Trophoblast cell (in vitro differentiated cells and primary cell): ENCODE measurements around the gene ABCC10.

Experiments
- DNase-seq, 2 donors: peaks; one replicate each; pipeline ENCODE4 v3.0.0-alpha.2; 2016
- H2AFZ ChIP-seq: 2 replicates; pipeline ENCODE4 v1.6.1; 2013; ENCODE audit warnings: low read length, moderate library complexity, mild to moderate bottlenecking; ENCODE audit not compliant: insufficient read depth, poor library complexity
- H2AK5ac ChIP-seq: 2 replicates; pipeline ENCODE4 v1.6.1; 2013; ENCODE audit warnings: mild to moderate bottlenecking, low read length
- H2BK120ac ChIP-seq: 2 replicates; pipeline ENCODE4 v1.6.1; 2013; ENCODE audit warnings: low read length, mild to moderate bottlenecking, moderate library complexity; ENCODE audit not compliant: insufficient read depth, poor library complexity
- H2BK12ac ChIP-seq: 2 replicates; pipeline ENCODE4 v1.6.1; 2013; ENCODE audit warnings: mild to moderate bottlenecking, low read length, moderate library complexity
- H2BK5ac ChIP-seq: 2 replicates; pipeline ENCODE4 v1.6.1; 2013; ENCODE audit warnings: low read length, low read depth, moderate library complexity, mild to moderate bottlenecking; ENCODE audit not compliant: poor library complexity
- H3K14ac ChIP-seq: 2 replicates; pipeline ENCODE4 v1.6.1; 2013; ENCODE audit warnings: mild to moderate bottlenecking, low read length
- H3K18ac ChIP-seq: 2 replicates; pipeline ENCODE4 v1.6.1; 2013; ENCODE audit warnings: mild to moderate bottlenecking, low read length
- H3K23ac ChIP-seq: 2 replicates; pipeline ENCODE4 v1.6.1; 2013; ENCODE audit warnings: low read length
- H3K27ac ChIP-seq: 2 replicates; pipeline ENCODE4 v1.5.1; 2013; ENCODE audit warnings: low read depth, mild to moderate bottlenecking, inconsistent platforms, low read length, moderate library complexity
- H3K27me3 ChIP-seq: 2 replicates; pipeline ENCODE4 v1.6.1; 2013; ENCODE audit warnings: inconsistent platforms, mild to moderate bottlenecking, low read length, moderate library complexity; ENCODE audit not compliant: insufficient read depth
- H3K36me3 ChIP-seq, 2 experiments: 1 replicate in 1 of 2; 2 replicates in 1 of 2; pipeline ENCODE4 v1.6.1; 2013; ENCODE audit warnings: low read length in 2 of 2, mild to moderate bottlenecking in 2 of 2, moderate library complexity in 1 of 2; ENCODE audit not compliant: insufficient read depth in 2 of 2, control insufficient read depth in 1 of 2
- H3K4ac ChIP-seq: 2 replicates; pipeline ENCODE4 v1.6.1; 2013; ENCODE audit warnings: low read depth, mild to moderate bottlenecking, low read length, moderate library complexity
- H3K4me1 ChIP-seq, 2 experiments: 1 replicate in 1 of 2; 2 replicates in 1 of 2; pipeline ENCODE4 v1.6.1; 2013; ENCODE audit warnings: low read length in 2 of 2, mild to moderate bottlenecking in 2 of 2, moderate library complexity in 1 of 2; ENCODE audit not compliant: insufficient read depth in 2 of 2, control insufficient read depth in 1 of 2
- H3K4me2 ChIP-seq: 2 replicates; pipeline ENCODE4 v1.6.1; 2013; ENCODE audit warnings: inconsistent platforms, mild to moderate bottlenecking, low read length, moderate library complexity
- H3K4me3 ChIP-seq: 2 replicates; pipeline ENCODE4 v1.5.1; 2013; ENCODE audit warnings: mild to moderate bottlenecking, low read depth, low read length, inconsistent platforms
- H3K79me1 ChIP-seq: one replicate; pipeline ENCODE4 v1.6.1; 2013; ENCODE audit warnings: low read length
- H3K79me2 ChIP-seq: 2 replicates; pipeline ENCODE4 v1.6.1; 2013; ENCODE audit warnings: low read length, mild to moderate bottlenecking; ENCODE audit not compliant: control insufficient read depth, insufficient read depth, poor library complexity
- H3K9ac ChIP-seq: 2 replicates; pipeline ENCODE4 v1.6.1; 2013; ENCODE audit warnings: mild to moderate bottlenecking, low read length
- H3K9me3 ChIP-seq: 2 replicates; pipeline ENCODE4 v1.6.1; 2013; ENCODE audit warnings: low read depth, mild to moderate bottlenecking, control low read depth, inconsistent platforms, low read length; ENCODE audit not compliant: insufficient read depth
- H4K12ac ChIP-seq: 2 replicates; pipeline ENCODE4 v1.6.1; 2013; ENCODE audit warnings: low read depth, mild to moderate bottlenecking, low read length, moderate library complexity
- H4K8ac ChIP-seq: 2 replicates; pipeline ENCODE4 v1.6.1; 2013; ENCODE audit warnings: low read depth, mild to moderate bottlenecking, low read length, moderate library complexity
- H4K91ac ChIP-seq: one replicate; pipeline ENCODE4 v1.6.1; 2013; ENCODE audit warnings: low read depth, mild to moderate bottlenecking, low read length, moderate library complexity
- WGBS: extraction: QIAGEN DNeasy Blood & Tissue Kit; methylation state at CpG from one replicate; pipeline ENCODE4 v1.1.7; 2013; ENCODE audit warnings: missing lambda C conversion rate; ENCODE audit not compliant: insufficient read length, insufficient coverage; ENCODE audit errors: extremely low coverage; 5-methylcytosine and 5-hydroxymethylcytosine counted together

The ABCC10 gene

DNA sequence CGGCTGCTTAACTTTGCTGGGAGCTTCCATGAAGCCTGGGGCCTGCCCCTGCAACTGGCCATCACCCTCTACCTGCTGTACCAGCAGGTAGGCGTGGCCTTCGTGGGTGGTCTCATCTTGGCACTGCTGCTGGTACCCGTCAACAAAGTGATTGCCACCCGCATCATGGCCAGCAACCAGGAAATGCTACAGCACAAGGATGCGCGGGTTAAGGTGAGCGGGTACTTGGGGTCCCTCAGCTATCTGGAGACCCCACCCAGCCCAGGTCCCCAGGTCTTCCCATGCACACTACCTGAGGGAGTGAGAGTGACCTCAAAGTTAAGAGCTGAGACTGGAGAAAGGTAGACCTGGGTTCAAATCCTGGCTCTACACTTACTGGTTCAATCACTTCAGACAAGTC lies 5.8 kb downstream of the ABCC10 start:
- Histone ChIP-seq H3K18ac (no peak overlapping the region), H3K14ac (no peak overlapping the region), H3K4me3 (peak overlapping the region; percentile 25), H3K9ac (no peak overlapping the region), H2AFZ (no peak overlapping the region), H3K4me2 (no peak overlapping the region), H3K4me1 (peaks cover 3% of the 10 kb centered on the region in 2 experiments), H3K27me3 (no peaks in the 10 kb centered on the region), H3K23ac (no peak overlapping the region), H2AK5ac (no peak overlapping the region), H2BK5ac (no peak overlapping the region), H3K9me3 (no peaks in the 10 kb centered on the region), H3K79me1 (no peaks in the 10 kb centered on the region), H4K91ac (no peak overlapping the region), H2BK120ac (no peak overlapping the region), H4K12ac (no peak overlapping the region), H3K4ac (no peak overlapping the region), H3K36me3 (peaks cover 20 to 38% of the 10 kb centered on the region in 2 experiments), H4K8ac (no peak overlapping the region), H3K79me2 (no peaks in the 10 kb centered on the region), H3K27ac (no peak overlapping the region), H2BK12ac (no peak overlapping the region)
- no CpG with 5 or more reads among the region's 8 CpGs for WGBS
- peak in 1 of 2 donors; percentile 19 for DNase-seq

DNA sequence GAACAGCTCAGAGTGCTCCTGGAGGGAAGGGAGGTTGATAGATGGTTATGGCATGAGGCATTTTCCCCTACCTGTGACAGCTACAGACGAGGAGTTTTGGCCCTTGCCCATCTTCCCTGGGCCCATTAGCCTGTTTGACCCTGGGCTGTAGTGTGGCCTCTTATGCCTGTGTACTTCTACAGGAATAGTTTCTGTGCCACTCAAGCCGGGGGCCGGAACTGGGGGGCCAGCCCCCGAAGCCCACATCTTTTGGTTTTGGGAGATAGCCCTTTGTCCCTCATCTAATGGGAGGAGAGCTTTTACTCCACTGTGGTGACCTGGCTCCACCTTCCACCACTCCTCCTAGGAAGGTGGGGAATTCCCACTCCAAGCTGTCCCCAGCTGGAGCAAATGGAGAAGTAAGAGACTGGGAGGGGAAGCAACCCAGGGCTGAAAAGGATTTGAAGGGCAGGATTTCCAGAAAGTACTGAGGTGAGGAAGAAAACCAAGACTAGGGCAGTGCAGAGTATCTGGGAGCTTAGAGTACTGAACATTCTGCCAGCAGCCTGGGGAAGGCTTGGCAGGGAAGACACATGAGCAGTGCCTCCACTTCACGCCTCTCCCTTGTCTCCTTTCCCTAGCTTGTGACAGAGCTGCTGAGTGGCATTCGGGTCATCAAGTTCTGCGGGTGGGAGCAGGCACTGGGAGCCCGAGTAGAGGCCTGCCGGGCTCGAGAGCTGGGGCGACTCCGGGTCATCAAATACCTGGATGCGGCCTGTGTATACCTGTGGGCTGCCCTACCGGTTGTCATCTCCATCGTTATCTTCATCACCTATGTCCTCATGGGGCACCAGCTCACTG lies 6.9 kb downstream of the ABCC10 start:
- Histone ChIP-seq H2BK12ac (no peak overlapping the region), H4K91ac (no peak overlapping the region), H3K4me1 (no peaks in the 10 kb centered on the region), H3K4me3 (no peak overlapping the region), H3K18ac (no peak overlapping the region), H3K23ac (no peak overlapping the region), H3K27ac (no peak overlapping the region), H3K27me3 (no peaks in the 10 kb centered on the region), H3K9ac (no peak overlapping the region), H2AK5ac (no peak overlapping the region), H3K36me3 (peaks cover 27 to 46% of the 10 kb centered on the region in 2 experiments), H4K12ac (peak overlapping the region; percentile 36), H2BK120ac (no peak overlapping the region), H3K79me2 (no peaks in the 10 kb centered on the region), H2BK5ac (no peak overlapping the region), H3K4me2 (no peak overlapping the region), H3K79me1 (no peaks in the 10 kb centered on the region), H3K4ac (no peak overlapping the region), H2AFZ (no peak overlapping the region), H3K14ac (no peak overlapping the region), H3K9me3 (no peaks in the 10 kb centered on the region), H4K8ac (no peak overlapping the region)
- DNase-seq, result no peak
- WGBS, result no CpG with 5 or more reads among the region's 15 CpGs

DNA sequence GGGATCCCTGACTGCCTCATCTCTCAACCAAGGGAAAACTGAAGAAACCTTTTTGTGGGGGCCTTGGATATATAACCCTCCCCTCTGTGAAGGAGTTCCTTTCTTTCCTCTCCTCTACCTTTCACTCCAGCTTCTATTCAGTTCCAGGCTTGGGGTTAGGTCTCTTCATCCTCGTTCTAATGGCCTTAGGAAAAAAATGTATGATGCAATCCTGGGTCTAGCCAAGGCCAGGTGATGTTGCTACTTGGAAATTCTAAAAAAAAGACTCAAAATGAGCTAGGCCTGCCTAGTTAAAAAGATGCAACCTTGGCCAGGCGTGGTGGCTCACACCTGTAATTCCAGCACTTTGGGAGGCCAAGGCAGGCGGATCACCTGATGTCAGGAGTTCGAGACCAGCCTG lies 7.6 kb downstream of the ABCC10 start:
- WGBS, result no CpG with 5 or more reads among the region's 4 CpGs

DNA sequence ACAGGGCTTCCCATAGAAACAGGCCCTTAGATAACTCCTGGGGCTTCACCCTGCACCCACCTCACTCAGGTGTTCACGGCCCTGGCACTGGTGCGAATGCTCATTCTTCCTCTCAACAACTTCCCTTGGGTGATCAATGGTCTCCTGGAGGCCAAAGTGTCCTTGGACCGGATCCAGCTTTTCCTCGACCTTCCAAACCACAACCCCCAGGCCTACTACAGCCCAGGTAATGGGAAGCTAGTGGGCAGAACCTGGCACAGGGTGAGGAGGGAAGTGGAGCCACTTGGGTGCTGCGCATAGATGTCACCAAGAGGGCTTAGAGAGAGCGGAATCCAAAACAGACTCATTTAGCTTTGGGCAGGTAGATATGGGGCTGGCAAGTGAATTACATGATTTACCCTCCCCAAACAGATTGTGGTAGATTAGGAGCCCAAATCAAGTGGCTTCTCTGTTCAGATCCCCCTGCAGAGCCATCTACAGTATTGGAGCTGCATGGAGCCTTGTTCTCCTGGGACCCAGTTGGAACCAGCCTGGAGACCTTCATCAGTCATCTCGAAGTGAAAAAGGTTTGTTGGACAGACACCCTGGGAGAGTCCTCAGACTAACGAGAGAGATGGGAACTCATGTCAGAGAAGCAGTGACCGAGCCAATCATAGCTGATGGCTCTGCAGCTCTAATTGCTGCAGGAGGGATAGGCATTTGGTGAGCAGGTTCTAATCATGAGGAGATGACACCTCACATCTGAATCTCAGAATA lies 8.5 kb downstream of the ABCC10 start:
- Histone ChIP-seq H2AK5ac (no peak overlapping the region), H3K23ac (no peak overlapping the region), H2AFZ (no peak overlapping the region), H3K14ac (no peak overlapping the region), H3K18ac (no peak overlapping the region), H3K36me3 (peaks cover 36 to 51% of the 10 kb centered on the region in 2 experiments), H3K9ac (no peak overlapping the region), H3K4ac (no peak overlapping the region), H2BK5ac (no peak overlapping the region), H3K4me2 (no peak overlapping the region), H2BK12ac (no peak overlapping the region), H4K12ac (no peak overlapping the region), H3K27ac (no peak overlapping the region), H3K4me1 (no peaks in the 10 kb centered on the region), H2BK120ac (no peak overlapping the region), H3K79me1 (no peaks in the 10 kb centered on the region), H4K8ac (no peak overlapping the region), H3K79me2 (no peaks in the 10 kb centered on the region), H3K9me3 (no peaks in the 10 kb centered on the region), H3K4me3 (no peak overlapping the region), H3K27me3 (no peaks in the 10 kb centered on the region), H4K91ac (no peak overlapping the region)
- DNase-seq, result no peak
- WGBS, result no CpG with 5 or more reads among the region's 9 CpGs

More for the DNA sequence above, 7.6 kb downstream of the ABCC10 start:
- H3K4ac ChIP-seq, result no peak overlapping the region
- no peak overlapping the region for H2BK5ac ChIP-seq
- peaks cover 31 to 46% of the 10 kb centered on the region in 2 experiments for H3K36me3 ChIP-seq
- H4K8ac ChIP-seq, result no peak overlapping the region
- H3K18ac ChIP-seq, result no peak overlapping the region
- no peak overlapping the region for H3K9ac ChIP-seq
- no peak overlapping the region for H3K23ac ChIP-seq
- H2BK120ac ChIP-seq, result no peak overlapping the region
- H3K79me1 ChIP-seq, result no peaks in the 10 kb centered on the region
- DNase-seq, result no peak
- no peak overlapping the region for H3K14ac ChIP-seq
- no peak overlapping the region for H2BK12ac ChIP-seq
- H3K4me2 ChIP-seq, result no peak overlapping the region
- H3K9me3 ChIP-seq, result no peaks in the 10 kb centered on the region
- no peaks in the 10 kb centered on the region for H3K4me1 ChIP-seq
- H2AK5ac ChIP-seq, result no peak overlapping the region
- no peaks in the 10 kb centered on the region for H3K79me2 ChIP-seq
- no peak overlapping the region for H4K12ac ChIP-seq
- H4K91ac ChIP-seq, result no peak overlapping the region
- no peak overlapping the region for H3K4me3 ChIP-seq
- H2AFZ ChIP-seq, result no peak overlapping the region
- H3K27me3 ChIP-seq, result no peaks in the 10 kb centered on the region
- H3K27ac ChIP-seq, result no peak overlapping the region
